Hippocampal formation (tissue), 2 donors: ENCODE data around the gene GAB2.
"Not testable (repeated sequence)": the region's sequence is repeated elsewhere in the genome, so short reads cannot be mapped to it uniquely, and the experiment has no call there.

Experiments
- DNase-seq, 2 donors: peaks; one replicate each; lab custom pipeline; 2025; lab: John Stamatoyannopoulos, UW

Gene GAB2

DNA sequence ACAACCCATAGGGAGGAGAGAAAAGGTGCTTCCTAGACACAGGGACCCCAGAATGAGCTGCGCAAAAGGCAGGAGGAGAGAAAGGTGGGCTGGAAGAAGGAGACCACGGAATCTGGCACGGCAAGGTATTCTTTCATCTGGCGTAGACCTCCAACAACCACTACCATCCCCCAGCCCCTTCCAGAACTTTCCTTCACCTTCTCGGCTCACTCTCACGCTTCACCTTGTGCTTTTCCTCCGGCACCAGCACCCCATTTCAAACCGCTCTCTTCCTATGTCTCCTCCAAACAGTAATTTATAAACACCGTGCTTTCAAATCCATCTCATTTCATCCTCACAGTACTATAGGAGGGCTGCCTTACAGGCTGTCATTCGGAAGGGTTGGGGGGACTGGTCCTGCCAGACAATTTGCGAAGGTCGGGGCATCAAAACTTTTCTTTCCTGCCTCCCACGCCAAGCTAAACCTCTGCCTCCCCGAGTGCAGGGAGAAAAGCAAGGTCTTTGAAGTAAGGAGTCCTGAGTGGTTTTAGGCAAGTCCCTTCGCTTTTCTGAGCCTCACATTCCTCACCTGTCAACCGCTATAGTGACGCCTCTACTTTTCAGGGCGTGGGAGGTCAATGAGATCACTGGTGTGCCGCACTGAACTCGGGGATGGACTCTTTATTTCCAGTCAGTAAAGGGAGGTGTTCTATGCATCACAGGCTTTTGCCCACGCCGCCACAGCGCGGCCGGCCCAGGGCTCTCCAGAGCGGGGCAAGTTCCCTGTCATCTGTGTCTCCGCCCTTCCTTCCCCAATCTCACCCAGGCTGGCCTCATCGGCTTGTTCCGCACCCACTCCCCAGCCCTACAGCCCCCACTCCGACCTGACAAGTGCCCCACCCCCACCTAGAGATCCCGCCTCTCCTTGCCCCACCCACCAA is 230.0 kb downstream of the GAB2 start:
- no peak for DNase-seq

GRCh38 chr11:78181185-78181584 is 236.4 kb downstream of the GAB2 start:
- DNase-seq = no peak

- DNase-seq = no peak
Observed at GRCh38 chr11:78180751-78181150, 236.9 kb downstream of the GAB2 start.

DNA sequence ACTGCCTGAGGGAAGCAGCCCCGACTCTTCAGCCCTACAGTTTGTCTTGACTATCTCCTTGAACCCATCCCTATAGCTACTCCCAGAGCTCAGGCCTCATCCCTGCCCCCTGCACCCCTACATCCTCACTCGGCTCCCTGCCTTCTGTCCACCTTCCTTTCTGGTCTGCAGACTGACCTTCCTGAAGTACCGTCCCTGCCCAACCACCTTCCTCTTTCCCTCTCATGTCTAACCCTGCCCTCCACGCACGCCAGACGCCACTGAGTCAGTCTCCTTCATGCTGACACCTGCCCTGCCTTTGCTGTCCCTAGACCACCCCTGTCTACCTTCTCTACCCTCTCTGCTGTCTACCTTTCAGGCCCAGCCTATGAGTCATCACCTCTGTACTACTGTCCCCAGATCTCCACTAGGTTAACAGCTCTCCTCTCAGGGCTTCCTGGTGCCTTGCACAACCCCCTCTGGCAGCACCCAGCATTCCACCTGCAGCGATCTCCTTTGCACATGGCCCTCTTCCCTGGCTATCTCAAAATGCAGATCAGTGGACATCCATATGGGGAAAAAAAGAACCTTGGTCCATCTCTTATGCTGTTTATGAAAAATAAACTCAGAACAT is 238.1 kb downstream of the GAB2 start:
- DNase-seq = no peak

- no peak for DNase-seq
Observed at GRCh38 chr11:78177216-78177615, 240.4 kb downstream of the GAB2 start.

DNA sequence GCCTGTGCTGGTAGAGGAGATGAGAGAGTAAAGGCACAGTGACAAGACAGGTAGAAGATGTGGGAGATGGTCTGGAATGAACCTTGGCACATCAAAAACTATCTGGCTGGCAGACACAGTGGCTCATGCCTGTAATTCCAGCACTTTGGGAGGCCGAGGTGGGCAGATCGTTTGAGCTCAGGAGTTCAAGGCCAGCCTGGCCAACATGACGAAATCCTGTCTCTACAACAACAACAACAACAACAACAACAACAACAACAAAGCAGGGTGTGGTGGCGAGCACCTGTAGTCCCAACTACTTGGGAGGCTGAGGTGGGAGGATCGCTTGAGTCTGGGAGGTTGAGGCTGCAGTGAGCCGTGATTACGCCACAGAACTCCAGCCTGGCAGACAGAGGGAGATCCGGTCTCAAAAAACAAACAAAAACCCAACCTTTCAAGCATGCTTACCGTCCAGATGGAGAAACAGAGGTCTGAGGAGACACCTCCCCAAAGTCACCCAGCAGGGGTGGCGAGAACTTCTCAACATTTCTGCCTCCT is 240.9 kb downstream of the GAB2 start:
- no peak for DNase-seq

GRCh38 chr11:78175862-78176261 is 241.8 kb downstream of the GAB2 start:
- DNase-seq = not testable (repeated sequence)

- no peak for DNase-seq
Observed at GRCh38 chr11:78171951-78172350, 245.7 kb downstream of the GAB2 start.

DNA sequence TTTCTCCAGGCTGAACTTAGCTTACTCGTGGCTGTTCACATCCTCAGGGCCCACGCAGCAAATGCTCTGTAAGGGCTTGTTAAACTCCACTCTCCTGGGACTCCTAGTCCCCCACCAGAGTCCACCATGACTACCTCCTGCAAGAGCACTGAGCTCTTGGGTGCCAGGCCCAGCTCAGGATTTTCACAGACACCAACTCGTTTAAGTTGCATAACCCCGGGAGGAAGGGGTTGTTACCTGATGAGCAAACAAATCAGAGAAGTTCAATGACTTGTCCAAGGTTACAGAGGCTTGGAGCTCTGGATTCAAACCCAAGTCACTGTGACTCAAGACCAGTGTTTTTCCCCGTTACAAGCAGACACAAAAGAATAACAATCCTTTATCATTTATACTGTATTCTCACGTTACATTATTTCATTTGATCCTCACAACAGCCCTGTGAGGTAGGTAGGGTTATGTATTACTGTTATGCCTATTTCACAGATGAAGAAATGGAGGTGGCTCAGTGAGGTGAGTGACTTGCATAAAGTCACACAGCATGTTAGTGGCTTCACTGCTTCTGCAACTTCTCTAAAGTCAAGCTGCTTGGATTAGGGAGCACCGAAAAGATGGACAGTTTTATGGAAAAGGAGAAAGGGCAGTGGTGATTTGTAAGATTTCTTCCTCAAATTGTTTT is 246.6 kb downstream of the GAB2 start:
- no peak for DNase-seq

DNA sequence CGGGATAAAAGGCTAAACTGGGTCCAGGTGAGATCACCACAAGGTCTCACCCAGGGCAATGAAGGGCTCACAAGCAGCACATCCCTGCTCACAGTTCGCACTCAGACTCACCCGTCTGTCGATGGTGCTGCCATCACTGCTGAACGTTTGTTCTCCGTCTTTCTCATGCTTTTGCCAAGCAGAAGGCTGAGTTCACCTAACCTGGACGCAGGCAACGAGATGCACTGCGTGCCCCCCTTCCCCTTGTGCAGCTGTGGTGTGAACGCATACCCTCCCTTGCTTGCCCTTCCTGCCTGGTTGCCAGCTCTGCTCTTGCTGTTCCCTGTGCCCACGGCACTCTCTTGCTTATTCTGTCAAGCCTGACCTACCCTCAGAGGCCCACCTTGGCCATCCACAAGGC is 247.2 kb downstream of the GAB2 start:
- no peak for DNase-seq

GRCh38 chr11:78168539-78169477 is 248.8 kb downstream of the GAB2 start:
- DNase-seq = no peak

DNA sequence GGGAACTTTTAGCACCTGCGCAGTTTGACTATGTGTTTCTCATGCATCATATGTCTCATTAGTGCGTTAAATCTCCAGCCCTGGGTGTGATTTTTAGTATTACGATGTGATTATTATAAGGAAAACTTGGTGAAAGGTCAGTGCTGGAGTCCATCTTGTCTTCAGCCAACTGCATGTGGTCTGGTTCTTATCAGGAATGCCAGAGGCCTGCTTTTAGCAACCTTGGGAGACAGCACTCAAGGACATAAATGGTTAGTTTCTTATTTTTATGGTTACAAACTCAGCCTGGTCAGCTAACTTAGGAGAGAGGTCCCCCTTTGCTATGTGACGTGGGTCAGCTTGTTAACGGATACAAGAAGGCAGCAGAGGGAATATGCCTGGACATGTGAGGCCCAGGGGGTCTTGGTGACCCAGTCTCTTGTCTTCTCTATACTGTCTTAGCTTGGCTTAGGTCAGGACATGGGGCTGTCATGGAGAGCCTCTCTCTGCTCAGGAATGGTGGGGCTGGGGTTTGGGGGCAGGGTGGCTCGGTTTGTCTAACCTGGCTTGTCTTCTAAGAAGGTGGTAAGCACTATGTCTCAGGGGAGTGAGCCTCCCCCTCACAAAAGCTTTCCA is 250.7 kb downstream of the GAB2 start:
- no peak for DNase-seq
